Type B pancreatic cell (in vitro differentiated cells): ENCODE measurements around the gene KATNA1. TPM values are rescaled to one million over a fixed set of nuclear protein-coding genes. Genes with fewer than 3 reads are reported as not detected.

Experiments
- DNase-seq: peaks from one replicate; pipeline ENCODE4 v3.0.0; 2021; ENCODE audit warnings: mixed read lengths; ENCODE audit not compliant: unreplicated experiment; ENCODE audit errors: extremely low spot score
- H3K27ac Mint-ChIP-seq: 2 replicates; pipeline ENCODE4 v1.8.0; 2021; ENCODE audit warnings: mild to moderate bottlenecking, mixed read lengths
- H3K27me3 Mint-ChIP-seq: 2 replicates; pipeline ENCODE4 v1.8.0; 2021; ENCODE audit warnings: mixed read lengths
- H3K36me3 Mint-ChIP-seq: 2 replicates; pipeline ENCODE4 v1.8.0; 2021; ENCODE audit warnings: mixed read lengths
- H3K4me1 Mint-ChIP-seq: one replicate; pipeline ENCODE4 v1.8.0; 2021; ENCODE audit warnings: mixed read lengths; ENCODE audit not compliant: unreplicated experiment
- H3K4me3 Mint-ChIP-seq: 2 replicates; pipeline ENCODE4 v1.8.0; 2021; ENCODE audit warnings: mild to moderate bottlenecking, mixed read lengths
- H3K9me3 Mint-ChIP-seq: 2 replicates; pipeline ENCODE4 v1.8.0; 2021; ENCODE audit warnings: mixed read lengths
- CTCF ChIP-seq: fragments of 200-600 bp; sonication (generic); conservative IDR thresholded peaks from 2 replicates; pipeline ENCODE4 v1.5.0; 2021; ENCODE audit warnings: antibody characterized with exemption, mild to moderate bottlenecking
- total RNA-seq: library from RNA; stranded (reverse); gene quantifications from 2 replicates; pipeline ENCODE4 v1.2.1, GENCODE V29; 2021; ENCODE audit warnings: low replicate concordance

KATNA1 gene
- total RNA-seq, 1 donor from 2014 or later: 17.3 TPM

- Mint-ChIP-seq H3K36me3 (peaks cover 8% of the 10 kb centered on the region), H3K9me3 (no peaks in the 10 kb centered on the region), H3K27me3 (no peaks in the 10 kb centered on the region), H3K4me3 (no peak overlapping the region), H3K4me1 (no peaks in the 10 kb centered on the region), H3K27ac (no peak overlapping the region)
- DNase-seq: no peak
- no peak for TF ChIP-seq CTCF
Observed at GRCh38 chr6:149657441-149657840, 8.9 kb upstream of the KATNA1 start.

GRCh38 chr6:149651056-149651455 is 2.5 kb upstream of the KATNA1 start:
- H3K36me3 Mint-ChIP-seq: no peaks in the 10 kb centered on the region
- DNase-seq: no peak
- no peak for TF ChIP-seq CTCF
- H3K4me1 Mint-ChIP-seq: peaks cover 4% of the 10 kb centered on the region
- H3K4me3 Mint-ChIP-seq: no peak overlapping the region
- no peak overlapping the region for H3K27ac Mint-ChIP-seq
- no peaks in the 10 kb centered on the region for H3K27me3 Mint-ChIP-seq
- no peaks in the 10 kb centered on the region for H3K9me3 Mint-ChIP-seq

GRCh38 chr6:149646599-149646998 is 1.9 kb downstream of the KATNA1 start:
- peak overlapping the region; percentile 88 for H3K4me3 Mint-ChIP-seq
- peaks cover under 1% of the 10 kb centered on the region for H3K36me3 Mint-ChIP-seq
- peaks cover 10% of the 10 kb centered on the region for H3K4me1 Mint-ChIP-seq
- H3K27me3 Mint-ChIP-seq: no peaks in the 10 kb centered on the region
- no peaks in the 10 kb centered on the region for H3K9me3 Mint-ChIP-seq
- no peak overlapping the region for H3K27ac Mint-ChIP-seq
- DNase-seq: no peak
- TF ChIP-seq CTCF: no peak

DNA sequence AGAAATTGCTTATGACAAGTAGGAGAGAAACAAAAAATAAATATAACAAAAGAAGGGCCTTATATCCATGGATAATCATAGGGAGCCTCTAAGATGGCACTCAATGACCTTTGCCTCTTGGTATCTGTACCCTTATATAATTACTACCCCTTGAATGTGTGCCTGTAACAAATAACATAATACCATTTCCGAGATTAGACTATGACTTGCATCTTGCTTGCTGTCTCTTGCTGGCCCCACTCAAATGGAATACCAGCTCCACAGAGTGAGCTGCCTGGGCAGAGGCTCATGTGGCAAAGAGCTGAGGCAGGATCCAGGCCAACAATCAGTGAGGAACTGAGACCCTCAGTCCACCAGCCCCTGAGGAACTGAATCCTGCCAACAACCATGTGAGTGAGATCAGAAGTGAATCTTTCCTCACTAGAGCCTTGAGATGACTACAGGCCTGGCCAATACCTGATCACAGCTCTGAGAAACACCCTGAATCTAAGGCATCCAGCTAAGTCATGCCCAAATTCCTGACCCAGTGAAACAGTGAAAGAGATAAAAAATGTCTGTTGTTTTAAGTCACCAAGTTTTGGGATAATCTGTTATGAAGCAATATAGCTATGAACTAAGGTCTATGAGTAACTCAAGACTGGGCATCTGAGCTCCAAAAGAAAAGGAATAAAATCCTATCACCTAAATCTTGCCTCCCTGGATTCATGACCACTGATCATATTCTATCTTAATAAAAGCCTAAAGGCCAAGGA is 5.5 kb downstream of the KATNA1 start:
- H3K4me3 Mint-ChIP-seq: no peak overlapping the region
- DNase-seq: no peak
- no peaks in the 10 kb centered on the region for H3K27me3 Mint-ChIP-seq
- no peak overlapping the region for H3K27ac Mint-ChIP-seq
- H3K4me1 Mint-ChIP-seq: peaks cover 10% of the 10 kb centered on the region
- H3K9me3 Mint-ChIP-seq: no peaks in the 10 kb centered on the region
- H3K36me3 Mint-ChIP-seq: peaks cover 11% of the 10 kb centered on the region
- no peak for TF ChIP-seq CTCF

DNA sequence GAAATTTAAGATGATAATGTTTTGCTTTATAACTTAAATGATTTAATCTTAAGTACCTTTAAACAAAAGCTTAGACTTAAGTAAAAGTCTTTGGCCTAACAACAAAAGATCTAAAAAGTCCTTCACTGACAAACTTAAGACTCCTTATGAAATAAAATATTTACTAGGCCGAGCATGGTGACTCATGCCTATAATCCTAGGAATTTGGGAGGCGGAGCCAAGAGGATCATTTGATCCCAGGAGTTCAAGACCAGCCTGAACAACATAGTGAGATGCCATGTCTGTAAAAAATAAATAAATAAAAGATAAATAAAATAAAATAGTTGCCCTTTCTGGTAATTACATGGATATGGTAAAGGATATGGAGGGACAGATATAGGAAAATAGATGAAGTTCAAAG is 12.4 kb downstream of the KATNA1 start:
- H3K9me3 Mint-ChIP-seq: no peaks in the 10 kb centered on the region
- H3K4me3 Mint-ChIP-seq: no peak overlapping the region
- H3K27ac Mint-ChIP-seq: no peak overlapping the region
- peaks cover 11% of the 10 kb centered on the region for H3K36me3 Mint-ChIP-seq
- no peak for TF ChIP-seq CTCF
- no peak for DNase-seq
- H3K4me1 Mint-ChIP-seq: no peaks in the 10 kb centered on the region
- no peaks in the 10 kb centered on the region for H3K27me3 Mint-ChIP-seq
